HG03354 (cell line): ENCODE results near the gene C11orf54.
"Not testable (repeated sequence)": the region's sequence is repeated elsewhere in the genome, so short reads cannot be mapped to it uniquely, and the experiment has no call there.

Experiments used
- ATAC-seq: cut with Tn5 transposase; IDR thresholded peaks from one replicate; pipeline ENCODE4 v1.9.1; 2021; ENCODE audit warnings: mild to moderate bottlenecking; ENCODE audit not compliant: unreplicated experiment, poor library complexity, severe bottlenecking

The C11orf54 gene

GRCh38 chr11:93733474-93733873 lies 8.0 kb upstream of the C11orf54 start:
- no peak for ATAC-seq

- no peak for ATAC-seq
Measured at GRCh38 chr11:93734427-93735222, 6.8 kb upstream of the C11orf54 start.

GRCh38 chr11:93735627-93736026 lies 5.8 kb upstream of the C11orf54 start:
- no peak for ATAC-seq

GRCh38 chr11:93736129-93736528 lies 5.3 kb upstream of the C11orf54 start:
- ATAC-seq = no peak

GRCh38 chr11:93737904-93738612 lies 3.4 kb upstream of the C11orf54 start:
- no peak for ATAC-seq

GRCh38 chr11:93738647-93739081 lies 2.8 kb upstream of the C11orf54 start:
- ATAC-seq = no peak

GRCh38 chr11:93740031-93740729 lies 1.3 kb upstream of the C11orf54 start:
- no peak for ATAC-seq

GRCh38 chr11:93740730-93741093 lies 760 bp upstream of the C11orf54 start:
- peak; percentile 38 for ATAC-seq

- ATAC-seq = peak; percentile 13
Measured at GRCh38 chr11:93741882-93742226, 382 bp downstream of the C11orf54 start.

- no peak for ATAC-seq
Measured at GRCh38 chr11:93743291-93743690, 1.8 kb downstream of the C11orf54 start.

GRCh38 chr11:93744669-93745004 lies 3.2 kb downstream of the C11orf54 start:
- ATAC-seq = no peak

- ATAC-seq = not testable (repeated sequence)
Measured at GRCh38 chr11:93745005-93745755, 3.7 kb downstream of the C11orf54 start.

GRCh38 chr11:93746101-93746500 lies 4.6 kb downstream of the C11orf54 start:
- no peak for ATAC-seq

GRCh38 chr11:93747122-93747521 lies 5.7 kb downstream of the C11orf54 start:
- peak; percentile 92 for ATAC-seq

GRCh38 chr11:93751001-93751400 lies 9.5 kb downstream of the C11orf54 start:
- no peak for ATAC-seq

- ATAC-seq = no peak
Measured at GRCh38 chr11:93753241-93753640, 11.8 kb downstream of the C11orf54 start.

GRCh38 chr11:93756748-93757147 lies 15.3 kb downstream of the C11orf54 start:
- ATAC-seq = no peak

- ATAC-seq = no peak
Measured at GRCh38 chr11:93757301-93757700, 15.8 kb downstream of the C11orf54 start.

GRCh38 chr11:93757924-93758865 lies 16.7 kb downstream of the C11orf54 start:
- ATAC-seq = no peak
